ENCODE results near the gene GARIN5A. TPM values are rescaled to one million over a fixed set of nuclear protein-coding genes. Genes with fewer than 3 reads are reported as not detected.

Gene GARIN5A
- total RNA-seq, 1 experiment from 2014 or later = 0.20 TPM

- DNase-seq (ENCODE audit: low read depth) = no peak
Measured at GRCh38 chr19:50488389-50489194, 11.9 kb upstream of the GARIN5A start.

DNA sequence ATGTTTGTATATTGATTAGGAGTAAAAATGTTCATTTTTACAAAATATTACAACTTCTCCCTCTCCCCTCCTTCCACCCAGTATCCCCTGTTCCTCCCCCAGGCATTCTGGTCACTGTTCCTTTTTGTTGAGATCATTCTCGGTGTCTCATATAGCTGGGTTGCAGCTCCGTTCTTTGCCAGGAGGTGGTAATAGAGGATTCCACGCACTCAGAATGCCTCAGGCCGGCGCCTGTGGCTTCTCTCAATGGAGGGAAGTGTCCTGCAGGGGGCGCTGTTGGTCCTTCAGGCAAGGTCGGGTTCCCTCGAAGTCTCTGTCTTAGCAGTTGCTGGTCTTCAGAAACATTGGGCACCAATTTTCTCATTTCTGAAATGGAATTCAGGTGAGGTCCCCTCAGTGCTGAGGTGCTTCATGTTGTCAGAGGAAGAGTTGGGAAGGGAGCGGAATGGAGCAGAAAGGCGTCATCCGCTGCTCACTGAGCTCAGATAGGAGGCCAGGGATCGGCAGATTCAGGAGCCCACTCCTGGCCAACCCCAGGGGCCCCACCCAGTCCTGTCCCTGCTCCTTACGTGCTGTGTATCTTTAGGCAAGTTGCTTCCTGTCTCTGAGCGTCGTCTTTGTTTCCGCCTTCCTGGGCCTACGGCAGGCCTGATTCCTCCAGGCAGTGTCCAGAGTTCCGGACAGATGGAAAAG lies 10.3 kb upstream of the GARIN5A start:
- DNase-seq (ENCODE audit: low read depth) = peak; percentile 25

GRCh38 chr19:50485284-50485955 lies 8.8 kb upstream of the GARIN5A start:
- DNase-seq (ENCODE audit: low read depth) = no peak

DNA sequence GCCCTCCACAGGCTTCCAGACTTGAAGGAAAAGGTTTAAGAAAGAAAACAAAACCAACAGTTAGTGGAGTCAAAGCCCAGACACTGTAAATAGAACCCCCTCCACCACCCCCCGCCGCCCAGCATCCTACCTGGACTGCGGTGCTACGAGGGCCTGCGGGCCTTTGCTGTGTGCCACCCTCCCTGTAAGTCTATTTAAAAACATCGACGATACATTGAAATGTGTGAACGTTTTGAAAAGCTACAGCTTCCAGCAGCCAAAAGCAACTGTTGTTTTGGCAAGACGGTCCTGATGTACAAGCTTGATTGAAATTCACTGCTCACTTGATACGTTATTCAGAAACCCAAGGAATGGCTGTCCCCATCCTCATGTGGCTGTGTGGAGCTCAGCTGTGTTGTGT lies 6.3 kb upstream of the GARIN5A start:
- DNase-seq (ENCODE audit: low read depth) = no peak

- DNase-seq (ENCODE audit: low read depth) = no peak
Measured at GRCh38 chr19:50482271-50482855, 5.7 kb upstream of the GARIN5A start.

- DNase-seq (ENCODE audit: low read depth) = no peak
Measured at GRCh38 chr19:50481351-50482149, 4.9 kb upstream of the GARIN5A start.

GRCh38 chr19:50480281-50481111 lies 3.8 kb upstream of the GARIN5A start:
- DNase-seq (ENCODE audit: low read depth) = no peak

- DNase-seq (ENCODE audit: low read depth) = no peak
Measured at GRCh38 chr19:50479761-50480251, 3.2 kb upstream of the GARIN5A start.

DNA sequence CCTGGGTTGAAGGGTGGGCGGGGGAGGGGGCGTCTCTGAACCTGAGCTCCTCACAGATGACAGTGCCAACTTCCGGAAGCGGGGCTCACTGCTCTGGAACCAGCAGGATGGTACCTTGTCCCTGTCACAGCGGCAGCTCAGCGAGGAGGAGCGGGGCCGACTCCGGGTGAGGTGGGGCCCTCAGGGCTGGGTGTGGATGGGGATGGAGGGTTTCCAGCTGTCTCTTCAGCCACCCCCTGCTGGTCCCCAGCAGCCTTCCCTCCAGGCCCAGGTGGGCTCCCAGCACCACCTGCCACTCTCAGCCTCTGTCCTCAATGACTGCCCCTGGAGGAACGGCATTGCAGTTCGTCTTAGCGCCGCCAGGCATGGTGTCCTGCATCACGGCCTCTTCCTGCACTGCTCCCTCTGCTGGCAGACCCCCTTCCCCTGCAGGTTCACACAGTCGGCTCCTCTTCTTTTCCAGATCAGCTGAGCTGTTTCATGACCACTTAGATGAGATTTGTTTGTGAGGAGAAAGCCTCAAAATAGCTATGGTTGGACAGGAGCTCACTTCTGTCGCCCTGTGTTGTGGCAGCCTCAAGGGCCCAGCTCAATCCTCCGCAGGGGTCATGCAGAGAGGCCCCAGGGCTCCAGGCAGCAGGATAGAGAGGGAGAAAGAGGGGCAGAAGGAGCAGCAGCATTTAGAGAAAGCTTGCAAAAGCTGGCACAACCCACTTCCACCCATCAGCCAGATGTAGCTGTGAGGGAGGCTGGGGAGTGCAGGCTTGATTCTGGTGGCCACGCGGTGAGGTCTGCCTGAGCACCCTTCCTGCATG lies 2.5 kb upstream of the GARIN5A start:
- peak; percentile 31 for DNase-seq (ENCODE audit: low read depth)

- DNase-seq (ENCODE audit: low read depth) = no peak
Measured at GRCh38 chr19:50477751-50478515, 1.3 kb upstream of the GARIN5A start.

DNA sequence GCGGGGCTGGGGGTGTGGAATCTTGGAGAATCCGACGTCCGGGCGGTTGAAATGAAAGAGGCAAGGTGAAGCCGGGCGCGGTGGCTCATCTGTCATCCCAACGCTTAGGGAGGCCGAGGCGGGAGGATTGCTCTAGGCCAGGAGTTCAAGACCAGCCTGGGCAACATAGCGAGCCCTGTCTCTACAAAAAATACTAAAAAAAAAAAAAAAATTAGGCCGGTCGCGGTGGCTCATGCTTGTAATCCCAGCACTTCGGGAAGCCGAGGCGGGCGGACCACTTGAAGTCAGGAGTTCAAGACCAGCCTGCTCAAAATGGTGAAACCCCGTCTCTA lies 225 bp upstream of the GARIN5A start:
- DNase-seq (ENCODE audit: low read depth) = no peak

GRCh38 chr19:50475736-50476223 lies 868 bp downstream of the GARIN5A start:
- no peak for DNase-seq (ENCODE audit: low read depth)

GRCh38 chr19:50475101-50475568 lies 1.5 kb downstream of the GARIN5A start:
- no peak for DNase-seq (ENCODE audit: low read depth)

DNA sequence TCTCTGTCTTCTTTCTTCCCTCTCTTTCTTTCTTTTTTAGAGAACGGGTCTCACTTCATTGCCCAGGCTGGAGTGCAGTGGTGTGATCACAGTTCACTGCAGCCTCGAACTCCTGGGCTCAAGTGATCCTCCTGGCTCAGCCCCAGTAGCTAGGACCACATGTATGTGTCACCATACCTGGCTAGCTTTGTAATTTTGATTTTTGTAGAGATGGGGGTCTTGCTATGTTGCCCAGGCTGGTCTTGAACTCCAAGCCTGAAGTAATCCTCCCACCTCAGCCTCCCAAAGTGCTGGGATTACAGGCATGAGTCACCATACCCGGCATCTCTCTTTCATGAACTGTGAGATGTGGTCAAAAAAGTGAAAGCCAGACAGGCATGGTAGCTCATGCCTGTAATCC lies 3.3 kb downstream of the GARIN5A start:
- DNase-seq (ENCODE audit: low read depth) = peak; percentile 52

- DNase-seq (ENCODE audit: low read depth) = no peak
Measured at GRCh38 chr19:50468818-50469217, 7.8 kb downstream of the GARIN5A start.

- no peak for DNase-seq (ENCODE audit: low read depth)
Measured at GRCh38 chr19:50467566-50467965, 9.1 kb downstream of the GARIN5A start.

- DNase-seq (ENCODE audit: low read depth) = no peak
Measured at GRCh38 chr19:50466706-50467039, 10.0 kb downstream of the GARIN5A start.

GRCh38 chr19:50465986-50466705 lies 10.5 kb downstream of the GARIN5A start:
- no peak for DNase-seq (ENCODE audit: low read depth)

Data from M059J (cell line).